Gastrocnemius medialis (tissue), 4 donors: ENCODE data around the gene FOS.

Experiments
- CTCF ChIP-seq, 5 experiments: fragments of 450-650 bp in 3 of 5; fragments of 200-600 bp in 2 of 5; sonication (generic) in 2 of 5; IDR thresholded peaks in 4 of 5; conservative IDR thresholded peaks in 1 of 5; 1 replicate in 4 of 5; 2 replicates in 1 of 5; pipeline ENCODE4 v1.5.1; 2016 to 2019; ENCODE audit warnings: antibody characterized with exemption in 5 of 5, mild to moderate bottlenecking in 3 of 5, moderate library complexity in 3 of 5
- POLR2A ChIP-seq, 2 donors: fragments of 450-650 bp; IDR thresholded peaks; one replicate each; pipeline ENCODE4 v1.6.1; 2017; ENCODE audit warnings: antibody characterized with exemption in 2 of 2, mild to moderate bottlenecking in 2 of 2, moderate library complexity in 2 of 2

- TF ChIP-seq CTCF (IDR thresholded peaks at IDR 0.05 in 4 of 5, conservative IDR thresholded peaks at IDR 0.05 in 1 of 5), result no peak
- TF ChIP-seq POLR2A (IDR thresholded peaks at IDR 0.05), result no peak
Observed at GRCh38 chr14:75328558-75329155, 50.0 kb downstream of the FOS start.
